Neural progenitor cell (in vitro differentiated cells): Measurements from ENCODE around the gene C19orf38. TPM values are rescaled to one million over a fixed set of nuclear protein-coding genes. Genes with fewer than 3 reads are reported as not detected.

Source experiments
- DNase-seq: peaks from one replicate; pipeline ENCODE4 v3.0.0-alpha.2; 2016; ENCODE audit warnings: low spot score
- H2AFZ ChIP-seq: fragments of 200-600 bp; sonication (generic); replicated peaks from 2 replicates; pipeline ENCODE4 v1.6.1; 2016; ENCODE audit warnings: antibody characterized with exemption
- H3F3A ChIP-seq: fragments of 200-600 bp; sonication (generic); 2 replicates; pipeline ENCODE4 v1.6.1; 2016; ENCODE audit warnings: antibody characterized with exemption, low read depth
- H3K27ac ChIP-seq: fragments of 200-600 bp; sonication (generic); 2 replicates; pipeline ENCODE4 v1.5.1; 2016; ENCODE audit warnings: mild to moderate bottlenecking
- H3K27me3 ChIP-seq: fragments of 200-600 bp; sonication (generic); 2 replicates; pipeline ENCODE4 v1.6.1; 2016; ENCODE audit warnings: mild to moderate bottlenecking, moderate library complexity
- H3K36me3 ChIP-seq: fragments of 200-600 bp; sonication (generic); 2 replicates; pipeline ENCODE4 v1.5.1; 2016
- H3K4me1 ChIP-seq: fragments of 200-600 bp; sonication (generic); 2 replicates; pipeline ENCODE4 v1.6.1; 2016; ENCODE audit warnings: mixed run types
- H3K4me2 ChIP-seq: fragments of 200-600 bp; sonication (generic); 2 replicates; pipeline ENCODE4 v1.6.1; 2016
- H3K4me3 ChIP-seq: fragments of 200-600 bp; sonication (generic); 2 replicates; pipeline ENCODE4 v1.5.1; 2016
- H3K79me2 ChIP-seq: fragments of 200-600 bp; sonication (generic); 2 replicates; pipeline ENCODE4 v1.6.1; 2016; ENCODE audit warnings: low read depth
- H3K9ac ChIP-seq: fragments of 200-600 bp; sonication (generic); 2 replicates; pipeline ENCODE4 v1.6.1; 2016
- H3K9me3 ChIP-seq: fragments of 200-600 bp; sonication (generic); 2 replicates; pipeline ENCODE4 v1.5.1; 2016; ENCODE audit warnings: low read depth
- H4K20me1 ChIP-seq: fragments of 200-600 bp; sonication (generic); 2 replicates; pipeline ENCODE4 v1.6.1; 2016; ENCODE audit warnings: low read depth
- H3K27ac Mint-ChIP-seq: 3 replicates; pipeline ENCODE4 v1.8.0; 2021; ENCODE audit warnings: mixed read lengths
- H3K27me3 Mint-ChIP-seq: 2 replicates; pipeline ENCODE4 v1.8.0; 2022; ENCODE audit warnings: low read depth, mild to moderate bottlenecking, inconsistent platforms, moderate library complexity, mixed read lengths; ENCODE audit not compliant: insufficient read depth
- H3K36me3 Mint-ChIP-seq: 3 replicates; pipeline ENCODE4 v1.8.0; 2021; ENCODE audit warnings: mixed read lengths
- H3K4me1 Mint-ChIP-seq: 3 replicates; pipeline ENCODE4 v1.8.0; 2021; ENCODE audit warnings: mixed read lengths
- H3K4me3 Mint-ChIP-seq: 3 replicates; pipeline ENCODE4 v1.8.0; 2021; ENCODE audit warnings: mild to moderate bottlenecking, moderate library complexity, mixed read lengths
- H3K9me3 Mint-ChIP-seq: 3 replicates; pipeline ENCODE4 v1.8.0; 2020; ENCODE audit warnings: mixed read lengths
- EZH2 ChIP-seq: fragments of 200-600 bp; sonication (generic); IDR thresholded peaks from 2 replicates; pipeline ENCODE4 v1.6.1; 2017; ENCODE audit warnings: antibody characterized with exemption, mild to moderate bottlenecking, moderate library complexity
- EZH2phosphoT487 ChIP-seq: fragments of 200-600 bp; sonication (generic); IDR thresholded peaks from 2 replicates; pipeline ENCODE4 v1.6.1; 2017; ENCODE audit warnings: antibody characterized with exemption
- total RNA-seq: library from RNA; depleted of rRNA; stranded (reverse); fragments of >200 nt; gene quantifications from 2 replicates; pipeline ENCODE4 v1.2.3, GENCODE V29; 2015; ENCODE audit warnings: low replicate concordance
- TF ChIP-seq, protein P1 (sequence below): fragments of 200-600 bp; sonication (generic); IDR thresholded peaks from 2 replicates; pipeline ENCODE4 v1.5.1; 2017; ENCODE audit warnings: antibody characterized with exemption, mild to moderate bottlenecking

The C19orf38 gene
- total RNA-seq, 1 donor from 2014 or later: not detected

DNA sequence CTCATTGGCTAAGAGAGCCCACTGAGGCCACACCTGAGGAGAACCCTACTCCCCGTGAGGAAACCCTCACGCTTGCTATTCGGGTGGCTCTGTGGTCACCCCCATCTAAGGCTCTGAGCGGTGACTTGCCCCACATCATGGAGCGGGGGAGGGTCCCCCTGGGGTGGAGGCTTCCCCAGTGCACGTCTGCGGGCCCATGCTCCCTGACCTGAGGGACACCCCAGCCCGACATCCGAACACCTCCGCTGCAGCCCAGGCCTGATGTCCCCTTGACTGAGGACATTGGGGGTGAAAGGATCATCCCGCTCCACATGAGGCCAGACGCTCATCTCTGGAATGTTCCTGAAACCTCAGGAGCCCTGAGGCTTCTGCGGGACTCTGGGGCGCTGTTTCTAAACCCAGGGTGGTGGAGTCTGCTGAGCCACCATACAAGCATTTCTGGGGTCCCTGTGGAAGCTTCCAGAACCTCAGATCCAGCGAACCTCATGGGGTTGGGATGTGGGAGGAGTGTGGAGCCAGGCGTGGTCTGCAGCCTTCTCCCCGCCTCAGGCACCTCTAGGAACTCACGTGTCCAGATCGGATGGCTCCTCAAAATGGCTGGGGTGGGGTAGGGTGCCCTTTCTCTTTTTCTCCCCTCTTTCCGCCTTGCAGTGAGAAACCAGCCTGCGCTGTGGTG is 32.1 kb upstream of the C19orf38 start:
- H3K27ac Mint-ChIP-seq: no peak overlapping the region

DNA sequence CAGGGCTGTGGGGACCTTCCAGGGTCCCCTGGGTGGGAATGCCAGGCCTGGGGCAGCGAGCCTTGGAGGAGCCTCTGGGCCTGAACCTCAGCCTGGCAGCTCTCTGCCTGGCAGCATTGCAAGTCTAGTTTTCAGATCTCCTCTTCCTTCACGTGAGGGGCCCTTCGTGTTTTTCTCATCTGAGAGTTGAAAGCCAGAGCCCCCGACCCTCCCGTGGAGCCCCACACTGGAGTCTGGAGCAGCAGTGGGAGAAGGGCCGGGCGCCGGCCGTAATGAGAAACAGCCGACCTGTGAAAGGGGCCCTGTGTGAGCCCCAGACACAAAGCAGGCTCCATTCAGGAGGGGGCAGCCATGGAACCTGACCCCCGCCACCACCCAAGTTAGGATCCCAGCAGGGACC is 31.5 kb upstream of the C19orf38 start:
- Mint-ChIP-seq H3K27me3 (peaks cover 7% of the 10 kb centered on the region), H3K4me1 (no peaks in the 10 kb centered on the region)

More for the DNA sequence above, 32.1 kb upstream of the C19orf38 start:
- no peak overlapping the region for H3K4me3 Mint-ChIP-seq
- Histone ChIP-seq H4K20me1 (no peaks in the 10 kb centered on the region), H3F3A (no peaks in the 10 kb centered on the region), H2AFZ (no peak overlapping the region), H3K9ac (no peak overlapping the region), H3K4me3 (no peak overlapping the region), H3K9me3 (no peaks in the 10 kb centered on the region), H3K79me2 (no peaks in the 10 kb centered on the region), H3K4me2 (no peak overlapping the region), H3K27me3 (no peaks in the 10 kb centered on the region), H3K27ac (no peak overlapping the region), H3K4me1 (no peaks in the 10 kb centered on the region), H3K36me3 (no peaks in the 10 kb centered on the region)
- no peak for DNase-seq
- H3K9me3 Mint-ChIP-seq: no peaks in the 10 kb centered on the region
- H3K36me3 Mint-ChIP-seq: peaks cover 21% of the 10 kb centered on the region
- no peak for TF ChIP-seq EZH2phosphoT487
- TF ChIP-seq, protein P1, sequence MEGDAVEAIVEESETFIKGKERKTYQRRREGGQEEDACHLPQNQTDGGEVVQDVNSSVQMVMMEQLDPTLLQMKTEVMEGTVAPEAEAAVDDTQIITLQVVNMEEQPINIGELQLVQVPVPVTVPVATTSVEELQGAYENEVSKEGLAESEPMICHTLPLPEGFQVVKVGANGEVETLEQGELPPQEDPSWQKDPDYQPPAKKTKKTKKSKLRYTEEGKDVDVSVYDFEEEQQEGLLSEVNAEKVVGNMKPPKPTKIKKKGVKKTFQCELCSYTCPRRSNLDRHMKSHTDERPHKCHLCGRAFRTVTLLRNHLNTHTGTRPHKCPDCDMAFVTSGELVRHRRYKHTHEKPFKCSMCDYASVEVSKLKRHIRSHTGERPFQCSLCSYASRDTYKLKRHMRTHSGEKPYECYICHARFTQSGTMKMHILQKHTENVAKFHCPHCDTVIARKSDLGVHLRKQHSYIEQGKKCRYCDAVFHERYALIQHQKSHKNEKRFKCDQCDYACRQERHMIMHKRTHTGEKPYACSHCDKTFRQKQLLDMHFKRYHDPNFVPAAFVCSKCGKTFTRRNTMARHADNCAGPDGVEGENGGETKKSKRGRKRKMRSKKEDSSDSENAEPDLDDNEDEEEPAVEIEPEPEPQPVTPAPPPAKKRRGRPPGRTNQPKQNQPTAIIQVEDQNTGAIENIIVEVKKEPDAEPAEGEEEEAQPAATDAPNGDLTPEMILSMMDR: no peak
- TF ChIP-seq EZH2: no peak
- H3K27me3 Mint-ChIP-seq: peaks cover 7% of the 10 kb centered on the region
- H3K4me1 Mint-ChIP-seq: no peaks in the 10 kb centered on the region

DNA sequence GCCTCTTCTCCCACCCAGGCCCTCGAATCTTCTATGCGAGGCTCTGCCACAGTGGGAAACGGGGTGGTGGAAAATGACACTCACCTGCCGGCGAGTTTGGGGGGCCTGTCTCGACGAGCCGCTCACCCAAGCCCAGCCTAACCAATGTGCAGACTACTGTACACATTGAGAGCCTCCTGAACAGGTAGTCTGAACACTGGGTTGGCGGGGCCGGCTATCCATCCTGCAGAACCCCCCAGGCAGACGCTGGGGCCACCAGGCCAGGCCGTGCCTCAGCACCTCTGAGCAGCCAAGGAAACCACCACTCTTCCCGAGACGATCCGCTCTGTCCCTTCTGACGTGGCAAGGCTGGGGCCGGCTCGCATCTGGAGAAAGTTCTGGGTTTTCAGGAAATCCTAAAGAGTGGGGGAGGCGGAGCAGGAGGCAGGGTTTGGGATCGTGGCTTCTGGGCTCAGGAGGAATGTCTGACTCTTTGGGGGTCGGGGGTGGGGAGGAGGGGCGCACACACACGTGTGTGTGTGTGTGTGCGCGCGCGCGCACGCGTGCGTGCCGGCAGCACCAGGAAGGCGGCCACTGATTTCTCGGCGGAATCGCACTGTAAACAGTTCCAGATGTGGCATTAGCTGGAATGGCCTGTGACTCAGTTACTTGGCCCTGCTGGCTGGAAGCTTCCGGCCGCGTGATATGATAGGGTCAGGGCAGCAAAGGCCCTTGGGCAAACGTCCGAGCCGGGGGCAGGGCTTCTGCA is 30.8 kb upstream of the C19orf38 start:
- no peaks in the 10 kb centered on the region for H3K4me1 Mint-ChIP-seq
- Histone ChIP-seq H3K9me3 (no peaks in the 10 kb centered on the region), H3K4me1 (no peaks in the 10 kb centered on the region), H3K36me3 (no peaks in the 10 kb centered on the region), H3K4me2 (no peak overlapping the region), H3K4me3 (no peak overlapping the region), H4K20me1 (no peaks in the 10 kb centered on the region), H2AFZ (no peak overlapping the region), H3K79me2 (no peaks in the 10 kb centered on the region), H3K27ac (no peak overlapping the region), H3K27me3 (no peaks in the 10 kb centered on the region), H3K9ac (no peak overlapping the region), H3F3A (no peaks in the 10 kb centered on the region)
- no peak for DNase-seq
- H3K36me3 Mint-ChIP-seq: peaks cover 22% of the 10 kb centered on the region
- H3K27me3 Mint-ChIP-seq: peaks cover 7% of the 10 kb centered on the region
- H3K27ac Mint-ChIP-seq: peak overlapping the region; percentile 17
- TF ChIP-seq EZH2phosphoT487 (no peak), EZH2 (no peak)
- TF ChIP-seq, protein P1: no peak
- no peaks in the 10 kb centered on the region for H3K9me3 Mint-ChIP-seq
- no peak overlapping the region for H3K4me3 Mint-ChIP-seq

More for the DNA sequence above, 31.5 kb upstream of the C19orf38 start:
- Histone ChIP-seq H3K9ac (no peak overlapping the region), H3K4me3 (no peak overlapping the region), H3K4me2 (no peak overlapping the region), H2AFZ (no peak overlapping the region), H3F3A (no peaks in the 10 kb centered on the region), H3K4me1 (no peaks in the 10 kb centered on the region), H4K20me1 (no peaks in the 10 kb centered on the region), H3K36me3 (no peaks in the 10 kb centered on the region), H3K27ac (no peak overlapping the region), H3K9me3 (no peaks in the 10 kb centered on the region), H3K79me2 (no peaks in the 10 kb centered on the region), H3K27me3 (no peaks in the 10 kb centered on the region)
- Mint-ChIP-seq H3K4me3 (no peak overlapping the region), H3K9me3 (no peaks in the 10 kb centered on the region), H3K27ac (no peak overlapping the region), H3K36me3 (peaks cover 22% of the 10 kb centered on the region)
- no peak for TF ChIP-seq EZH2phosphoT487
- TF ChIP-seq, protein P1: no peak
- TF ChIP-seq EZH2: no peak
- no peak for DNase-seq
